ENCODE data around the gene EHMT1. TPM values are rescaled to one million over a fixed set of nuclear protein-coding genes. Genes with fewer than 3 reads are reported as not detected.

EHMT1 gene
- polyA plus RNA-seq, 2 of the 4 experiments (the other 2 are of a cell fraction): 41.3 to 48.0 TPM

GRCh38 chr9:137669261-137669672, 50.5 kb downstream of the EHMT1 start:
- WGBS (ENCODE audit: missing lambda C conversion rate): 86% methylated on average over 23 of the region's 23 CpGs
- CTCF ChIA-PET: interaction anchor here (1.0 to 1.4 kb wide), 2 partner anchors 15 to 90 kb away, joined by 3 read pairs; no protein-coding TSS in a partner anchor
- H3K4me2 ChIP-seq: no peak overlapping the region
- H3K27ac ChIP-seq: no peak overlapping the region
- DNase-seq (ENCODE audit: low read depth in 1 of 2, low spot score in 1 of 2) (peak in 1 of 2 experiments; percentile 45), FAIRE-seq (no peak), ATAC-seq (peak in 1 of 2 experiments; percentile 35; a peak in 2 of 6 replicates)
- POLR2A ChIA-PET: no interaction called here
- TF ChIP-seq ESRRA (IDR thresholded peaks at IDR 0.05; ENCODE audit: borderline replicate concordance, low read length) (no peak), BHLHE40 (IDR thresholded peaks at IDR 0.05; ENCODE audit: low read depth, low read length) (0 out of 2 replicates have a peak, but pooled peaks have one; percentile 9)
- H3K4me3 ChIP-seq: no peak overlapping the region
- H3K9me3 ChIP-seq: no peaks in the 10 kb centered on the region
- peaks cover 39% of the 10 kb centered on the region for H3K4me1 ChIP-seq

GRCh38 chr9:137670391-137671195, 51.8 kb downstream of the EHMT1 start:
- Histone ChIP-seq H3K27ac (peak overlapping the region in 1 of 2 experiments; percentile 19; a peak in 1 of 6 replicates), H3K4me3 (no peak overlapping the region), H3K9me3 (no peaks in the 10 kb centered on the region), H3K4me1 (peaks cover 26% of the 10 kb centered on the region; the same call in 2 of the 3 replicates), H3K4me2 (no peak overlapping the region)
- DNase-seq (ENCODE audit: low read depth in 1 of 2, low spot score in 1 of 2) (no peak), FAIRE-seq (no peak), ATAC-seq (peak in 1 of 2 experiments; percentile 39; a peak in 3 of 6 replicates)
- 76% methylated on average over 25 of the region's 25 CpGs for WGBS (ENCODE audit: missing lambda C conversion rate)
- ChIA-PET POLR2A (interaction anchor here (0.7 kb wide), 1 partner anchor 37 kb away, joined by 6 read pairs; no protein-coding TSS in a partner anchor), CTCF (interaction anchor here (0.8 to 3.1 kb wide), 13 partner anchors 12 to 442 kb away, joined by 3 to 49 read pairs (median 4); no protein-coding TSS in a partner anchor)
- no peak for TF ChIP-seq ATOH8 (CRISPR knock-in tag; IDR thresholded peaks at IDR 0.05; ENCODE audit: low read depth)
- no peak for TF ChIP-seq CTCF (IDR thresholded peaks at IDR 0.05)
- TF ChIP-seq FOSL2 (IDR thresholded peaks at IDR 0.05): no peak
- no peak for TF ChIP-seq FOSL2 (CRISPR knock-in tag; IDR thresholded peaks at IDR 0.05)

- Histone ChIP-seq H3K4me1 (peaks cover 20% of the 10 kb centered on the region; the same call in 2 of the 3 replicates), H3K27ac (no peak overlapping the region), H3K4me2 (no peak overlapping the region), H3K9me3 (no peaks in the 10 kb centered on the region), H3K4me3 (no peak overlapping the region)
- ChIA-PET CTCF (interaction anchor here (0.8 to 3.1 kb wide), 9 partner anchors 13 to 441 kb away, joined by 3 to 49 read pairs (median 5); no protein-coding TSS in a partner anchor), POLR2A (interaction anchor here (0.7 kb wide), 1 partner anchor 37 kb away, joined by 6 read pairs; no protein-coding TSS in a partner anchor)
- ATAC-seq (no peak), DNase-seq (ENCODE audit: low read depth in 1 of 2, low spot score in 1 of 2) (no peak), FAIRE-seq (no peak)
- 84% methylated on average over 3 of the region's 3 CpGs for WGBS (ENCODE audit: missing lambda C conversion rate)
- TF ChIP-seq CBX8 (IDR thresholded peaks at IDR 0.05): no peak
- no peak for TF ChIP-seq MAZ (IDR thresholded peaks at IDR 0.05; ENCODE audit: borderline replicate concordance, low read depth, low read length)
- TF ChIP-seq TP53 (CRISPR knock-in tag; IDR thresholded peaks at IDR 0.05): no peak
- TF ChIP-seq FOSL2 (IDR thresholded peaks at IDR 0.05): no peak
- TF ChIP-seq FOSL2 (CRISPR knock-in tag; IDR thresholded peaks at IDR 0.05): no peak
- no peak for TF ChIP-seq ZNF302 (CRISPR knock-in tag; IDR thresholded peaks at IDR 0.05)
- TF ChIP-seq HOXB13 (CRISPR knock-in tag; IDR thresholded peaks at IDR 0.05; ENCODE audit: low read depth): no peak
- TF ChIP-seq FOXS1 (CRISPR knock-in tag; IDR thresholded peaks at IDR 0.05): no peak
- no peak for TF ChIP-seq POLR2A (IDR thresholded peaks at IDR 0.05; ENCODE audit: low read length)
- no peak for TF ChIP-seq ZFP36 (IDR thresholded peaks at IDR 0.05; ENCODE audit: borderline replicate concordance, partially characterized antibody)
- TF ChIP-seq ESRRA (IDR thresholded peaks at IDR 0.05; ENCODE audit: borderline replicate concordance, low read length): no peak
- no peak for TF ChIP-seq E2F6 (IDR thresholded peaks at IDR 0.05; ENCODE audit: borderline replicate concordance, low read depth)
- no peak for TF ChIP-seq EHF (CRISPR knock-in tag; IDR thresholded peaks at IDR 0.05)
- no peak for TF ChIP-seq NFE2L2 (conservative IDR thresholded peaks at IDR 0.05; ENCODE audit: low read length)
These were observed 52.4 kb downstream of the EHMT1 start for GRCh38 chr9:137671196-137671538.

All from A549 (cell line).